Middle frontal gyrus (tissue), 1 donor: ENCODE data around the gene ANXA2.

Experiments used
- DNase-seq: peaks from one replicate; pipeline ENCODE4 v3.0.0-alpha.2; 2015; ENCODE audit warnings: low spot score; ENCODE audit errors: extremely low spot score

Gene ANXA2

DNA sequence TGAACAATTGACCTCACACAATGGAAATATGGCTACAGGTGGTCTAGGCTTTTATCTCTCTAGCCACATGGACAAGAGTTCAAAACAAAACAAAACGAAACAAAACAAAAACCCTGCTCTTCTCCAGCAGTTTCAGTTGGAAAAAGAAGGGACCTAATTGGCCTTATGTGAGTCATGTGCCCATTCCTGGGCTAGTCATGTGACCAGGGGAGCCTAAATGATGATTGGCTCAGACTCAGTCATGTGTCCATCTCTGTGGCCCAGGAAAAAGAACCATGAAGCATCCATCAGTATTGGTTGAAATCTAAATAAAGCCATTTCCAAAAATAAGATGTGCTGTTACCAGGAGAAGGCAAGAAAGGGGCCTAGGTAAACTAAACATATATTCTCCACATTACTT is 96.8 kb downstream of the ANXA2 start:
- no peak for DNase-seq

DNA sequence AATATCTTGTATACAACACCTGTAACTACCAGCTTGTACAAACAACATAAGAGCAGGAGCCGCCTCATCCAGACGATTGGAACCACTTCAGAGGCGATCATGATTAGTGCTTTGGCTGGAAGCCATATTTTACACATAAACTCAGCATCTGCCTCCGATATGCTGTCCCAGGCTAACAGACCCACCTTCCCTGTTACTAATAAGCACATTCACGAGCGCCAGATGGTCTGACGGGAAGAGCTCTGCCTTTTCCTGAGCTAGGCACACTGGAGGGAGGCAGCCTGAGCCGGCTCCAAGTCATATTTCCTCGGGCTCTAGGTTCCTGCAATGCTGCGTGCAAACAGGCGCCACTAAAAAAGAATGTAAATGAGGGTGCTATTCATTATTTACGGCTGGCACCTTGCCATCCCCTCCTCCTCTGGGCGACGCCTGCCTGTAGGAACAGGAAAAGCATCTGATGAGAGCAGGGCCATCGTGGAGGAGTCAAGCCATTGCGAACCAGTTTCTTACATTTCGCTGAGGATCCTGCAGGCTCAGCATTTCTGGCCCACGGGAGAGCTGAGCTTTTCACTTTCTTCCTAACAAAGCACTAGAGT is 98.2 kb downstream of the ANXA2 start:
- no peak for DNase-seq
